Esophagus muscularis mucosa (tissue), 4 donors: ENCODE results near the gene CLSTN3.

ENCODE experiments used
- CTCF ChIP-seq, 3 experiments: fragments of 200-600 bp in 2 of 3; fragments of 450-650 bp in 1 of 3; sonication (generic) in 2 of 3; IDR thresholded peaks; one replicate each; pipeline ENCODE4 v1.5.1; 2017 to 2019; ENCODE audit warnings: antibody characterized with exemption in 3 of 3, mild to moderate bottlenecking in 2 of 3, moderate library complexity in 1 of 3
- EP300 ChIP-seq: sonication (generic); formaldehyde crosslinking; IDR thresholded peaks from one replicate; pipeline ENCODE4 v1.6.1; 2017; ENCODE audit warnings: antibody characterized with exemption
- POLR2A ChIP-seq: fragments of 450-650 bp; IDR thresholded peaks from one replicate; pipeline ENCODE4 v1.6.1; 2017; ENCODE audit warnings: antibody characterized with exemption, moderate library complexity, mild to moderate bottlenecking, low read depth
- POLR2AphosphoS5 ChIP-seq, 2 donors: sonication (generic); formaldehyde crosslinking; IDR thresholded peaks; one replicate each; pipeline ENCODE4 v1.6.1; 2017; ENCODE audit warnings: antibody characterized with exemption in 2 of 2

DNA sequence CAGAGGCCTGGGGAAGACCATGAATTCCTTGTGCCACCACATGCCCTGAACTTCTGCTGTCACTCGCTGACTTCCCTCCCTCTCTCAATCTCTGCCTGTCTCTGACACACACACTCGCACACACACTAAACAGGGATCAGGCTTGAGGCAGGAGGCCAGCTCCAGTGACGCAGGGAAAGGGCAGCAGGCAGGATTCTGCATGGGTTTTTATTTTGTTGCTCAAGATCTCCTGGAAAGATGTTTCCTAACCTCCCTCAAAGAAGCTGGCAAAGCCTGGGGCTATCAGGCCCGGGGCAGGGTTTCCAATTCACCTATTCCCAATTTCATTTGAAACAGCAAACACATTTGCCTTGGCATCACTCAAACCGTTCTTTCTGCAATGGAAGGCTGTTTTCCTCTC, 31.6 kb downstream of the CLSTN3 start:
- no peak for TF ChIP-seq CTCF (IDR thresholded peaks at IDR 0.05)
- TF ChIP-seq POLR2A, result no peak
- TF ChIP-seq POLR2AphosphoS5 (IDR thresholded peaks at IDR 0.05), result no peak
- no peak for TF ChIP-seq EP300
